Pancreas (tissue), 10 donors: ENCODE results near the gene UNC50. TPM values are rescaled to one million over a fixed set of nuclear protein-coding genes. Genes with fewer than 3 reads are reported as not detected.

ENCODE experiments used
- ATAC-seq, 4 donors: fragments of 200-7000 bp; cut with Tn5 transposase; one replicate each; pipeline versions ENCODE4 v1.8.0 to v1.9.1; 2020; ENCODE audit warnings: mild to moderate bottlenecking in 4 of 4, moderate library complexity in 4 of 4
- DNase-seq, 6 donors: peaks; one replicate each; pipeline ENCODE4 v3.0.0-alpha.2; 2020
- FAIRE-seq: peaks from 2 replicates; lab custom pipeline; 2012; peaks lifted over from hg19 to GRCh38; lab: Jason Lieb, UNC
- H3K27ac ChIP-seq, 4 donors: fragments of 200-600 bp; sonication (generic); 1 replicate in 3 of 4; 2 replicates in 1 of 4; pipeline versions ENCODE4 v1.5.0 to v1.8.0; 2020
- H3K27me3 ChIP-seq, 4 donors: fragments of 200-600 bp; one replicate each; pipeline ENCODE4 v1.8.0; 2021
- H3K36me3 ChIP-seq, 3 donors: fragments of 200-600 bp; sonication (generic) in 1 of 3; one replicate each; pipeline versions ENCODE4 v1.5.0 to v1.8.0; 2020 to 2021
- H3K4me1 ChIP-seq, 3 donors: fragments of 200-600 bp; one replicate each; pipeline ENCODE4 v1.8.0; 2021
- H3K4me3 ChIP-seq, 4 donors: fragments of 200-600 bp; sonication (generic) in 2 of 4; one replicate each; pipeline versions ENCODE4 v1.5.0 to v1.8.0; 2020 to 2021
- H3K9me3 ChIP-seq, 4 donors: fragments of 200-600 bp; one replicate each; pipeline ENCODE4 v1.8.0; 2021
- WGBS, 2 donors: extraction: QIAGEN DNeasy Blood & Tissue Kit; methylation state at CpG; one replicate each; pipeline ENCODE4 v1.1.7; 2013; 5-methylcytosine and 5-hydroxymethylcytosine counted together
- intact Hi-C, 3 donors: fragments of 100-400 bp; cut with DNase I; formaldehyde crosslinking; loops; one replicate each; pipeline versions ENCODE4 v1.11.1 to v1.14.2; 2022
- polyA plus RNA-seq, 2 donors: library from polyadenylated mRNA; stranded (reverse); fragments of 200-250 nt; gene quantifications; one replicate each; pipeline ENCODE4 v1.2.3, GENCODE V29; 2013
- total RNA-seq, 6 donors: library from RNA; stranded (reverse); fragmentation: NEBNext Ultra II Directional in 4 of 6; extraction: Animal tissue kit (Norgen Biotek cat#: 25700) in 4 of 6; gene quantifications; one replicate each; pipeline versions ENCODE4 v1.2.1 to v1.2.4, GENCODE V29; 2021 to 2023
- TF ChIP-seq, protein P1 (sequence below), 4 donors: fragments of 200-600 bp; sonication (generic) in 3 of 4; IDR thresholded peaks; one replicate each; pipeline versions ENCODE4 v1.5.0 to v1.8.0; 2021; ENCODE audit warnings: antibody characterized with exemption in 4 of 4
- donor health status: healthy with polysubstance abuse.
- donor health status: DM: no; HTN: no; CAD: no; lungs with moderate emphysema.
- donor health status: DM: no; HTN: no; CAD: no.
- donor health status: control.
- donor health status: control.
- donor health status: Bipolar disorder and iron deficiency.
- donor health status: DM: yes; HTN: yes; CAD: no.
- donor health status: DM: no; HTN: no; CAD: no.
- donor health status: DM: no; HTN: no; CAD: no.
- donor health status: DM: yes; HTN: yes; CAD: no.

Gene UNC50
- total and polyA plus RNA-seq, 8 donors = 11.9 to 38.1 (median 17.6) TPM

DNA sequence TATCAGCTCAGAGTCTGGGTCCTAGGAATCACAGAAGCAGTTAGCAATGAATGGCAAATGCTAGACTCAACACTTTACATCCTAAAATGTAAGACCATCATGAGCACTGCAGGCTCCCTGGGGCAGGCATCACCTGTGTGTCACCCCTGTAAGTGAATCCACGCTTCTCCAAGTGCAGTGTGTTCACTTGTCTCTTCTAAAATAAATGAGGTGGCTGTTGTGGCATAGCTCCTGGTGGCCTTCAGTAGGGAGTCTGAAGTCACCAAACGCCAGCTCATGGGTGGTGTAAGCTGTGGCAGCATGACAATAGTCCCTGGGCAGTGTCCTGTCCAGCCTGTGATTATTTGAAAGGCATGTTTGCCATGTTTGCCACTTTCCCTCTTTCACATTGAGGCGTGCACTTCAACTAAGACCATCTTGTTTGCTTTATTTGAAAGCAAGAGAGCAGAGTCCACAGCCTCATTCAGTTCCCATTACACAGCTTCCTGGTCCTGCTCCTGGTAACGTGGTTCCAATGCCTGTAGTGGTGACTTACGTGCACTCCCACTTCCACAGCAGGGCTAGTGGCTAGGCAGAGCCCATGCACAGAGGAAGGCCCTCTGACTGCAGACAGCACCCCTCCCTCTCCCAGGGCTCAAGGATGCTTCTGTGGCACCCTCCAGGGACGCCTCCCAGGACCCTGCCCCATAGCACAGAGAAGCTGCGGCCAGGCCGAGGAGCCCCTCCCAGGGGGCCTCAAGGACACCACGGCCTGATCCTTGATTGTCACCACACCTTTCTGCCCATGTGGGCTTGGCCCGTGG lies 24.4 kb upstream of the UNC50 start:
- Histone ChIP-seq H3K27me3 (no peaks in the 10 kb centered on the region), H3K4me1 (no peaks in the 10 kb centered on the region), H3K27ac (no peak overlapping the region), H3K36me3 (peaks cover 0 to 10% (median 0%) of the 10 kb centered on the region in 3 donors), H3K9me3 (no peaks in the 10 kb centered on the region), H3K4me3 (no peak overlapping the region)
- DNase-seq = no peak
- 83 to 87% methylated on average over 10 of the region's 10 CpGs for WGBS, 2 donors
- ATAC-seq = peak in 2 of 4 donors; percentile 60 to 81
- TF ChIP-seq, protein P1, sequence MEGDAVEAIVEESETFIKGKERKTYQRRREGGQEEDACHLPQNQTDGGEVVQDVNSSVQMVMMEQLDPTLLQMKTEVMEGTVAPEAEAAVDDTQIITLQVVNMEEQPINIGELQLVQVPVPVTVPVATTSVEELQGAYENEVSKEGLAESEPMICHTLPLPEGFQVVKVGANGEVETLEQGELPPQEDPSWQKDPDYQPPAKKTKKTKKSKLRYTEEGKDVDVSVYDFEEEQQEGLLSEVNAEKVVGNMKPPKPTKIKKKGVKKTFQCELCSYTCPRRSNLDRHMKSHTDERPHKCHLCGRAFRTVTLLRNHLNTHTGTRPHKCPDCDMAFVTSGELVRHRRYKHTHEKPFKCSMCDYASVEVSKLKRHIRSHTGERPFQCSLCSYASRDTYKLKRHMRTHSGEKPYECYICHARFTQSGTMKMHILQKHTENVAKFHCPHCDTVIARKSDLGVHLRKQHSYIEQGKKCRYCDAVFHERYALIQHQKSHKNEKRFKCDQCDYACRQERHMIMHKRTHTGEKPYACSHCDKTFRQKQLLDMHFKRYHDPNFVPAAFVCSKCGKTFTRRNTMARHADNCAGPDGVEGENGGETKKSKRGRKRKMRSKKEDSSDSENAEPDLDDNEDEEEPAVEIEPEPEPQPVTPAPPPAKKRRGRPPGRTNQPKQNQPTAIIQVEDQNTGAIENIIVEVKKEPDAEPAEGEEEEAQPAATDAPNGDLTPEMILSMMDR (IDR thresholded peaks at IDR 0.05) = no peak
- no peak for FAIRE-seq
- intact Hi-C loops = no loop called here

DNA sequence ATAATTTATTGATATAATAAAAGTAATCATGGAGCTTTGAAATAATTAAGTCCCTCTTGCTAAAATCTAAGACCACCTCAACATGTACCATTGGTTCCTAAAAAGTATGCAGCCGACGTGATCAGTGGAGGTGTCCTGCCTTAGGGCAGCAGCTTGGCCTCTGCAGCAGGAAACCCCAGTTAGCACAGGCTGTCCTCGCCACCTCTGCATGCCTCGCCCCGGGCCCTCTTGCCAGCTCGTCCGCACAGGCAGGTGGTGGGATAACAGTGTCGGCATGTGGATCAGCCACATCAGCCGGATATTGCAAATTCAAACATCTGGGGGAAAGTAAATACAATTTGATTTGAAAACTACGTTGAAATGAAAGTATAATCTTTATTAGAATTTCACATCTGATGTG lies 23.0 kb upstream of the UNC50 start:
- 90 to 92% methylated on average over 10 of the region's 10 CpGs for WGBS, 2 donors
- TF ChIP-seq, protein P1 (IDR thresholded peaks at IDR 0.05) = no peak
- Histone ChIP-seq H3K9me3 (no peaks in the 10 kb centered on the region), H3K27me3 (no peaks in the 10 kb centered on the region), H3K4me3 (no peak overlapping the region), H3K4me1 (no peaks in the 10 kb centered on the region), H3K27ac (no peak overlapping the region), H3K36me3 (peaks cover 0 to 10% (median 0%) of the 10 kb centered on the region in 3 donors)
- no peak for FAIRE-seq
- intact Hi-C loops = no loop called here
- no peak for ATAC-seq
- no peak for DNase-seq

DNA sequence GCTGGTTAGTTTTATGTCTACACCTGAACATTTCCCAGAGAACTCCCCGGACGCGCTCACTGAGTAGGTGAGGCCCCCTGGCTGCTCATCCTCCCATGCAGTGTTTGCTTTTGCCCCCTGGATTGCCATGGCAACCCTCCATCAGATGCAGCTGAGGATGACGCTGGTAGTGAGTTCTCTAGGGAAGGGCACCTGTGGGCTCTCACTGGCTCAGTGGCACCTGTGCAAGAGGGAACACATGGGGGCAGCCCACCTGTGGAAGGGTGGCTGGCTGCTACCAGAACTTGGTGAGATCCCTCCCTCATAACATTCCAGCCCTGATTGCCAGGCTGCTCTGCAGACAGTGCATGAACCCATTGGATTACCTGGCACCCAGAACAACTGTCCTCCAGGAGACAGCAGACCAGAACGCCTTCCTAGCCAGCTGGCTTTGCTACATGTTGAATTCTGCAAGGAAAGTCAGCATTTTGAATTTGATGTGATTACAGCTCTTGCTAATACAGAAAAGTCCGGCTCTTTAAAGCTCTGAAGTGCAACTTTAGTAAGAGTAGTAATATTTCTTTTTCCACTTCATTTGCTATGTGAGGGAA lies 21.7 kb upstream of the UNC50 start:
- DNase-seq (no peak), FAIRE-seq (no peak), ATAC-seq (no peak)
- H3K4me1 ChIP-seq = no peaks in the 10 kb centered on the region
- H3K27me3 ChIP-seq = no peaks in the 10 kb centered on the region
- 90 to 94% methylated on average over 6 of the region's 6 CpGs for WGBS, 2 donors
- no peaks in the 10 kb centered on the region for H3K9me3 ChIP-seq
- no peak overlapping the region for H3K27ac ChIP-seq
- intact Hi-C loops = no loop called here
- TF ChIP-seq, protein P1 (IDR thresholded peaks at IDR 0.05) = no peak
- H3K36me3 ChIP-seq = peaks cover 0 to 10% (median 0%) of the 10 kb centered on the region in 3 donors
- no peak overlapping the region for H3K4me3 ChIP-seq

DNA sequence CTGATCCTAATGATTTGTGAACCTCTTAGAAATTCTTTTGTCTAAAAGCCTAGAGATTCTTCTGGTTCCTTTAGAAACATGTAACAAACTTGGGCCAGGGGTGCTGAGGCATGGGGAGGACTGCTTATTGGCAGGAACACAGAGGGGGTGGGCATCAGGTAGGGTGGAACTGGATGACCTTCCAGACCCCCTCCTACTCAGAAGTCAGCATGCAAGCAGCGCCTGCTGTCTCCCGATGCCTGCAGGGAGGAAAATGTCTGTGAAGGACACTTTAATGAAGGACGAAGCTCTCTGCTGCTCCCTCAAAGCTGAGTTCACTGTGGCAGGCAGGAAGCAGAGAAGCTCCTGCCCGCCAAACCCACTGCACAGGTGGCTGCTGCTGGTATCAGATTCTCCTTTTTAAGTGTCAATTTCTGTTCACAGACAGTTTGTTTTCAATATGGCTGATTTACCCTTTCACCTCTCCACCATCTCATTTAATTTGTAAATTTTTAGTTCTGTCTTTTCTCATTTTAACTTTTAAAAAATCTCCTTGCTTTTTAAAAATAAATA lies 19.4 kb upstream of the UNC50 start:
- 82 to 86% methylated on average over 4 of the region's 4 CpGs for WGBS, 2 donors
- no peak for ATAC-seq
- H3K4me1 ChIP-seq = no peaks in the 10 kb centered on the region
- no peak overlapping the region for H3K27ac ChIP-seq
- H3K36me3 ChIP-seq = peaks cover 0 to 2% (median 0%) of the 10 kb centered on the region in 3 donors
- TF ChIP-seq, protein P1 (IDR thresholded peaks at IDR 0.05) = no peak
- H3K27me3 ChIP-seq = no peaks in the 10 kb centered on the region
- no peaks in the 10 kb centered on the region for H3K9me3 ChIP-seq
- no peak for FAIRE-seq
- no peak for DNase-seq
- intact Hi-C loops = no loop called here
- H3K4me3 ChIP-seq = no peak overlapping the region
